Measurements from ENCODE around the gene ADTRP.

- TF ChIP-seq CTCF (IDR thresholded peaks at IDR 0.05) (no peak), EZH2 (IDR thresholded peaks at IDR 0.05; ENCODE audit: borderline replicate concordance, insufficient read depth, low read depth, low read length, poor library complexity, severe bottlenecking) (no peak)
Observed at GRCh38 chr6:11802886-11803590, 24.4 kb upstream of the ADTRP start.

All from B cell (primary cell).